WTC11 (cell line): ENCODE results near the gene AP1G1.

Experiments
- KAT7 ChIP-seq: sonication (generic); formaldehyde crosslinking; IDR thresholded peaks from 2 replicates; pipeline ENCODE4 v1.8.1; 2023; ENCODE audit warnings: missing genetic modification reagents, mild to moderate bottlenecking, borderline replicate concordance
- NR1H2 ChIP-seq: sonication (generic); formaldehyde crosslinking; IDR thresholded peaks from 2 replicates; pipeline ENCODE4 v1.9.0; 2021; ENCODE audit warnings: mild to moderate bottlenecking, moderate library complexity, missing genetic modification reagents
- TEAD4 ChIP-seq: sonication (generic); formaldehyde crosslinking; IDR thresholded peaks from 2 replicates; pipeline ENCODE4 v1.8.0; 2022; ENCODE audit warnings: mild to moderate bottlenecking, missing genetic modification reagents
- TF ChIP-seq, protein P1 (sequence below): fragments of 250-450 bp; sonication (Bioruptor Pico); IDR thresholded peaks from 2 replicates; pipeline ENCODE4 v1.9.0; 2021; ENCODE audit warnings: mild to moderate bottlenecking
- TF ChIP-seq, protein P2 (sequence below): sonication (generic); formaldehyde crosslinking; IDR thresholded peaks from 2 replicates; pipeline ENCODE4 v1.8.1; 2022; ENCODE audit warnings: low read depth, missing genetic modification reagents, borderline replicate concordance
- TF ChIP-seq, protein P3 (sequence below): fragments of 200-600 bp; IDR thresholded peaks from 2 replicates; pipeline ENCODE4 v1.8.0; 2022; ENCODE audit warnings: antibody characterized with exemption
- TF ChIP-seq, protein P4 (sequence below): sonication (generic); formaldehyde crosslinking; IDR thresholded peaks from 2 replicates; pipeline ENCODE4 v1.8.0; 2022; ENCODE audit warnings: mild to moderate bottlenecking, missing genetic modification reagents
- TF ChIP-seq, protein P5 (sequence below): sonication (generic); formaldehyde crosslinking; IDR thresholded peaks from 2 replicates; pipeline ENCODE4 v1.8.0; 2023; ENCODE audit warnings: mild to moderate bottlenecking, missing genetic modification reagents
- TF ChIP-seq, protein P6 (sequence below): sonication (generic); formaldehyde crosslinking; IDR thresholded peaks from 2 replicates; pipeline ENCODE4 v1.8.1; 2023; ENCODE audit warnings: mild to moderate bottlenecking, missing genetic modification reagents, moderate library complexity

DNA sequence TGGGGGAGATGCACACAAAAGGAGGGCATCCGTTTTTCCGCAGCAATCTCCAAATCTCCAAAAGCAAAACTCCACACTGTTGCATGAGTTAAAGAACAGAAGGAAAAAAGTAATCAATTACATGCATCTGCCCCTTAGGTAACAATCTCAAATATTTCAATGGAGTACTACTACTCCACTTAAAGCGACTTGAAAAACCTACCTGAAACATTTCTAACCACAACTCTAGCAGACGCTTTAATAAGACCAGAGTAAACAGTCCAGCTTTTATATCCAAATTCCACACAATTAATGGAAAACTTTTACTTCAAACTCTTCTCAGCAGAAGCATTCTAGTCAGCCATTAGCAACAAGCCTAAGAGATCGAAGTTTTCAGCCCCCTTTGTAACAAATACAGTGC lies 29.9 kb downstream of the AP1G1 start:
- TF ChIP-seq, protein P1, sequence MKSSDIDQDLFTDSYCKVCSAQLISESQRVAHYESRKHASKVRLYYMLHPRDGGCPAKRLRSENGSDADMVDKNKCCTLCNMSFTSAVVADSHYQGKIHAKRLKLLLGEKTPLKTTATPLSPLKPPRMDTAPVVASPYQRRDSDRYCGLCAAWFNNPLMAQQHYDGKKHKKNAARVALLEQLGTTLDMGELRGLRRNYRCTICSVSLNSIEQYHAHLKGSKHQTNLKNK (CRISPR knock-in tag), result no peak
- no peak for TF ChIP-seq NR1H2 (CRISPR knock-in tag)
- TF ChIP-seq, protein P2, sequence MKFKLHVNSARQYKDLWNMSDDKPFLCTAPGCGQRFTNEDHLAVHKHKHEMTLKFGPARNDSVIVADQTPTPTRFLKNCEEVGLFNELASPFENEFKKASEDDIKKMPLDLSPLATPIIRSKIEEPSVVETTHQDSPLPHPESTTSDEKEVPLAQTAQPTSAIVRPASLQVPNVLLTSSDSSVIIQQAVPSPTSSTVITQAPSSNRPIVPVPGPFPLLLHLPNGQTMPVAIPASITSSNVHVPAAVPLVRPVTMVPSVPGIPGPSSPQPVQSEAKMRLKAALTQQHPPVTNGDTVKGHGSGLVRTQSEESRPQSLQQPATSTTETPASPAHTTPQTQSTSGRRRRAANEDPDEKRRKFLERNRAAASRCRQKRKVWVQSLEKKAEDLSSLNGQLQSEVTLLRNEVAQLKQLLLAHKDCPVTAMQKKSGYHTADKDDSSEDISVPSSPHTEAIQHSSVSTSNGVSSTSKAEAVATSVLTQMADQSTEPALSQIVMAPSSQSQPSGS (CRISPR knock-in tag), result no peak
- no peak for TF ChIP-seq KAT7 (CRISPR knock-in tag)
- TF ChIP-seq, protein P3, sequence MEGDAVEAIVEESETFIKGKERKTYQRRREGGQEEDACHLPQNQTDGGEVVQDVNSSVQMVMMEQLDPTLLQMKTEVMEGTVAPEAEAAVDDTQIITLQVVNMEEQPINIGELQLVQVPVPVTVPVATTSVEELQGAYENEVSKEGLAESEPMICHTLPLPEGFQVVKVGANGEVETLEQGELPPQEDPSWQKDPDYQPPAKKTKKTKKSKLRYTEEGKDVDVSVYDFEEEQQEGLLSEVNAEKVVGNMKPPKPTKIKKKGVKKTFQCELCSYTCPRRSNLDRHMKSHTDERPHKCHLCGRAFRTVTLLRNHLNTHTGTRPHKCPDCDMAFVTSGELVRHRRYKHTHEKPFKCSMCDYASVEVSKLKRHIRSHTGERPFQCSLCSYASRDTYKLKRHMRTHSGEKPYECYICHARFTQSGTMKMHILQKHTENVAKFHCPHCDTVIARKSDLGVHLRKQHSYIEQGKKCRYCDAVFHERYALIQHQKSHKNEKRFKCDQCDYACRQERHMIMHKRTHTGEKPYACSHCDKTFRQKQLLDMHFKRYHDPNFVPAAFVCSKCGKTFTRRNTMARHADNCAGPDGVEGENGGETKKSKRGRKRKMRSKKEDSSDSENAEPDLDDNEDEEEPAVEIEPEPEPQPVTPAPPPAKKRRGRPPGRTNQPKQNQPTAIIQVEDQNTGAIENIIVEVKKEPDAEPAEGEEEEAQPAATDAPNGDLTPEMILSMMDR, result no peak
- TF ChIP-seq, protein P4, sequence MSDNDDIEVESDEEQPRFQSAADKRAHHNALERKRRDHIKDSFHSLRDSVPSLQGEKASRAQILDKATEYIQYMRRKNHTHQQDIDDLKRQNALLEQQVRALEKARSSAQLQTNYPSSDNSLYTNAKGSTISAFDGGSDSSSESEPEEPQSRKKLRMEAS (CRISPR knock-in tag), result no peak
- TF ChIP-seq TEAD4 (CRISPR knock-in tag), result no peak
- TF ChIP-seq, protein P5, sequence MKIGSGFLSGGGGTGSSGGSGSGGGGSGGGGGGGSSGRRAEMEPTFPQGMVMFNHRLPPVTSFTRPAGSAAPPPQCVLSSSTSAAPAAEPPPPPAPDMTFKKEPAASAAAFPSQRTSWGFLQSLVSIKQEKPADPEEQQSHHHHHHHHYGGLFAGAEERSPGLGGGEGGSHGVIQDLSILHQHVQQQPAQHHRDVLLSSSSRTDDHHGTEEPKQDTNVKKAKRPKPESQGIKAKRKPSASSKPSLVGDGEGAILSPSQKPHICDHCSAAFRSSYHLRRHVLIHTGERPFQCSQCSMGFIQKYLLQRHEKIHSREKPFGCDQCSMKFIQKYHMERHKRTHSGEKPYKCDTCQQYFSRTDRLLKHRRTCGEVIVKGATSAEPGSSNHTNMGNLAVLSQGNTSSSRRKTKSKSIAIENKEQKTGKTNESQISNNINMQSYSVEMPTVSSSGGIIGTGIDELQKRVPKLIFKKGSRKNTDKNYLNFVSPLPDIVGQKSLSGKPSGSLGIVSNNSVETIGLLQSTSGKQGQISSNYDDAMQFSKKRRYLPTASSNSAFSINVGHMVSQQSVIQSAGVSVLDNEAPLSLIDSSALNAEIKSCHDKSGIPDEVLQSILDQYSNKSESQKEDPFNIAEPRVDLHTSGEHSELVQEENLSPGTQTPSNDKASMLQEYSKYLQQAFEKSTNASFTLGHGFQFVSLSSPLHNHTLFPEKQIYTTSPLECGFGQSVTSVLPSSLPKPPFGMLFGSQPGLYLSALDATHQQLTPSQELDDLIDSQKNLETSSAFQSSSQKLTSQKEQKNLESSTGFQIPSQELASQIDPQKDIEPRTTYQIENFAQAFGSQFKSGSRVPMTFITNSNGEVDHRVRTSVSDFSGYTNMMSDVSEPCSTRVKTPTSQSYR, result no peak
- TF ChIP-seq, protein P6, sequence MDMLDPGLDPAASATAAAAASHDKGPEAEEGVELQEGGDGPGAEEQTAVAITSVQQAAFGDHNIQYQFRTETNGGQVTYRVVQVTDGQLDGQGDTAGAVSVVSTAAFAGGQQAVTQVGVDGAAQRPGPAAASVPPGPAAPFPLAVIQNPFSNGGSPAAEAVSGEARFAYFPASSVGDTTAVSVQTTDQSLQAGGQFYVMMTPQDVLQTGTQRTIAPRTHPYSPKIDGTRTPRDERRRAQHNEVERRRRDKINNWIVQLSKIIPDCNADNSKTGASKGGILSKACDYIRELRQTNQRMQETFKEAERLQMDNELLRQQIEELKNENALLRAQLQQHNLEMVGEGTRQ (CRISPR knock-in tag), result no peak
